Germinal center (tissue), 1 donor: ENCODE data around the gene NUP54.

Experiments used
- DNase-seq: peaks from one replicate; pipeline ENCODE4 v3.0.0; 2012; ENCODE audit warnings: mixed read lengths, low spot score

The NUP54 gene, protein sequence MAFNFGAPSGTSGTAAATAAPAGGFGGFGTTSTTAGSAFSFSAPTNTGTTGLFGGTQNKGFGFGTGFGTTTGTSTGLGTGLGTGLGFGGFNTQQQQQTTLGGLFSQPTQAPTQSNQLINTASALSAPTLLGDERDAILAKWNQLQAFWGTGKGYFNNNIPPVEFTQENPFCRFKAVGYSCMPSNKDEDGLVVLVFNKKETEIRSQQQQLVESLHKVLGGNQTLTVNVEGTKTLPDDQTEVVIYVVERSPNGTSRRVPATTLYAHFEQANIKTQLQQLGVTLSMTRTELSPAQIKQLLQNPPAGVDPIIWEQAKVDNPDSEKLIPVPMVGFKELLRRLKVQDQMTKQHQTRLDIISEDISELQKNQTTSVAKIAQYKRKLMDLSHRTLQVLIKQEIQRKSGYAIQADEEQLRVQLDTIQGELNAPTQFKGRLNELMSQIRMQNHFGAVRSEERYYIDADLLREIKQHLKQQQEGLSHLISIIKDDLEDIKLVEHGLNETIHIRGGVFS

DNA sequence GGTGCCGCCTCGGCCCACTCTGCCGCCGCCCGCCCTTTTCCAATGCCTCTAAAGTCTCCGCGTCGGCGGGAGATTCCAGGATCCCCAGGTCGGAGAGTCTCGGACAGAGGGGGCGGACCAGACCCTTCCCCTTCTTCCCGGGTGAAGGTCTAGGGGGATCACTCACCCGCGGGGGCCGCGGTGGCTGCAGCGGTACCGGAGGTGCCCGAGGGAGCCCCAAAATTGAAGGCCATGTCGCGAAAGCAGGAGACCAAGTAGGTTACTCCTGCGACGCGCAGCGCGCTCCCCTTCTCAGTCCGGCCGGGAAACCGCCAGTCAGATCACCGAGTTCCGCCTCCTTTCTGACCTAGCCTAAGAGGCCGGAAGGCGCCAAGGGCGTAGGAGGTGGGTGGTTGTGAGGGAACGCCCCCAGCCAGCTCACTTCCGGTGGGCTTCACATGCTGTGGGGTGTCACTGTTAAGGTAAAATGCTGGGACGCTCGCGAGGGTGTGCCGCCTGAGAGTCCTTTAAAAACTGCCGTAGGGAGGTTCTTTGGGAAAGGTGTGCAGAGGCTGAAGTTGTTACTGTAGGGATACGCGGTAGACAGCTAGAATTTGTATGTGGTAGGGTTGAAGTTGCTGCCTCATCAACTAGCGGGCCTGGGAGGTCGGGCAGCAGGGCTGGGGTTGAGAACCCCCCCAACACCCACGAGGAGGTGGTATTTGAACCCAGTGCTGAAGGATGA lies at the start of gene NUP54:
NUP54 (minus strand) TSS at position 256 of the 724 bp plus-strand sequence; CDS start at position 233, 23 bp downstream.
- peak; percentile 92 for DNase-seq

DNA sequence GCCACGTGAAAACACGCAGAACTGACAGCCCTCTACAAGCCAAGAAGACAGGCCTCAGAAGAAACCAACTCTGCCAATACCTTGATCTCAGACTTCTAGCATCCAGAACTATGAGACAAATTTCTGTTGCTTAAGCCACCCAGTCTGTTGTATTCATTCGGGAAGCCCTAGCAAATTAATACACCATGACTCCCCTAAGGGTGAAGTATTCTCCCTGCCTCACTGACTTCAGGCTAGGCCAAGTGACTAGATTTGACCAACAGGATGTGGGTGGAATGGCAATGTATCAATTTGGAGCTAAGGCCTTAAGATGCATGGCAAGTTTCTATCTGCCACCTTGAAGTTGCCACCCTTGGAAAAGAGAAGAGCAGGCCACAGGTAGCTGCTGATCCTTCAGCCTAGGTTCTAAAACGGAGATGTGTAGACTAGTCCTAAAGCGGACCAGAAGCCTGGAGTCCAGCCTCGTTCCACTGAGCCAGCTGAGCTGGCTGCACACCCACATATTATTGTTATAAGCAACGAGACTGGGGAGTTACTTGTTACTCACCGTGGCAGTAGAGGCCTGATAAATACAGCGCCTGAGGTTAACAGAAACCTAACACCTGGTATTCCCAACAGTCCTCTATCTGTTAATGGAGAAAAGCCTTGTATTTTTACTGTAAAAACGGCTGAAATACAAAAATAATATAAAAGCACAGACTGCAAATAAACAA lies 49.0 kb upstream of the NUP54 start:
- no peak for DNase-seq

DNA sequence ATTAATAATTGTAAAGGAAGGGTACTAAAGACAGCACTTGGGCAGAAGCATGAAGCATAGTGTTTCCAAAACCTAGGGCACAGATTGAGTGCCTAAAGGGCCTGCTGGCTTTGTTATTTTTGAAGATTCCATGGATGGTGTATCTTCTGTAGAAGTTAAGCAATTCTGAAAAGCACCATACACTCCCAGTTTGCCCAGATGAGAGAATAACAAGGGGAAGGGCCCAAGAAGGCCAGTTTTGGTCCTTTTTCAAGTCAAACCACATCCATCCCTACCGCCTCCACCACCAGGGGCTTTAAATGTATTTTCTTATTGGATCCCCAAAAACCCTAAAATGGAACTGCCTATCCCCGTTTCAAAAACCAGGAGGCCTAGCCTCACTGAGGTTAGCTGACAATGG lies 48.2 kb upstream of the NUP54 start:
- no peak for DNase-seq

DNA sequence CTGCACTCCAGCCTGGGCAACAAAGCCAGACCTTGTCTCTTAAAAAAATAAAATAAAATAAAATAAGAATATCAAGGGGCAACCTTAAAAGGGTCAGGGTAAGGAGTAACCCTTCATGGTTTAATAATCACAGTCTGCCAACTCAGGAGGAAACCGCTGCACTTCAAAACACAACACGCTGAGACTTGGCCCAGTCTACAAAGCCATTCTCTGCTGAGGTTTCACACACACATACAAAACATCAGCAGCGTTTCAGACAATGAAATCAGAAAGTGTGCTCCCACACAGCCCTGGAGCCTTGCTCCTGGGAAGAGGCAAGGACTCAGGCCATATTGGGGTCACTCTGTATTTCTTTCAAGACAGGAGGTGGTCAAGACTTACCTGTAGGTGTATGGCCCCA lies 47.1 kb upstream of the NUP54 start:
- DNase-seq, result no peak

DNA sequence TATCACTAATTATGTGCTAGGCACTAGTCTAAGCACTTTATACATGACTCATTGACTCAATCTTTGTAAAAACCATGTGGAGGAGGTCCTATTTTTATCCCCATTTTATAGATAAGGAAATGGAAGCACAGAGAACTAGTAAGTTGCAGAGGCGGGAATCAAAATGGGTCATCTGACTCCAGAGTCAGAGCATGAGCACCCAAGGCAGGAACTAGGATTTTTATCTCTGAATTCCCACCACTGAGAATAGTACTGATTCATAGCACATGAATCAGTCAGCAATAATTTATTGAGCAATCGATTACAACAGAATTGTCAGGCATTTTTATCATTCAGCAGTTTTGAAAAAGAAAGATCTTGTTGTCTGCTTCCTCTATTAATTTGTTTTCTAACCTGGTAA lies 46.1 kb upstream of the NUP54 start:
- no peak for DNase-seq

DNA sequence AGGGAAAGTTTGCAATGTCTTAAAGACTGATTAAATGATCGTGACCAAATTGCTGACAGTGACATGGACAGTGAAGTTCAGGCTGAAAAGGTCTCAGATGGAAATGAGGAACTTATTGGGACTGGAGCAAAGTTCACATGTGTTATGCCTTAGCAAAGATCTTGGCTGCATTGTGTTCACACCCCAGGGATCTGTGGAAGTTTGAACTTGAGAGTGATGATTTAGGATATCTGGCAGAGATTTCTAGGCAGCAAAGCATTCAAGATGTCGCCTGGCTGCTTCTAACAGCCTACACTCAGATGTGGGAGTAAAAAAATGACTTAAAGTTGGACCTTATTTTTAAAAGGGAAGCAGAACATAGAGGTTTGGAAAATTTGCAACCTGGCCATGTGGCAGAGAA lies 44.0 kb upstream of the NUP54 start:
- no peak for DNase-seq

DNA sequence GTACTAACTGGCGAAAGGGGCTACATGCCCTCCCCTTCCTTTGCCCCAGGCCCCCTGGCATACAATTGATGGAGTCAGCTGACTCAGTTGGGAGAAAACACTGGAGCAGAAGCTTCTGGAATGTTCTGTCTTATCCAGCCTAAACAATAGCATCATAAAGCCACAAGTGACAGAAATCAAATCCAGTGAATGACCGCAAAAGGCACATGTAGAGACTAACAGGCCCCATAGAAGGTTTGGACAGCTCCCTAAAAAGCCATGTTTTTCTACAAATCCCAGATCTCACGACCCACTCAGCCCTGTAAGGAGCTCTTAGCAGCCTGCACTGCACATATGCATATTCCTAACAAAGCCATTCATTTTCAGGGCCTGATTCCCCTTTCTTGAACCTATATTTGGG lies 40.4 kb upstream of the NUP54 start:
- no peak for DNase-seq

DNA sequence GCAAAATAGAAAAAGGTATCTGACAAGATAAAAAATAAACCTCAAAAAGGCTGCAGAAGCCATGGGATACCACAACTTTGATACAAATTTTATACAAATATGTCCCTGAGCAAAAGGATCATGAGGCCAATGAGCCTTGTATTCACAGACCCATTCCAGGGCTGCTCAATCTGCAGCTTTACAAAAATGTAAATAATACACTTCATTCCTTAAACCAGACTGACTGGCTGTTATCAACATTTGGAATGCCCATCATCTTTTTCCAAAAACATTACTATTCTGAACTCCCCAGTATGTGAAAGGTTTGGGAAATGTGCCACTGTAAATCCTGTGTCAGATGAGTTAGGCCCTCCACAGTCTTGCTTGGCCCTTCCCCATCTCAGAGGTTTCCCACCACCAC lies 40.0 kb upstream of the NUP54 start:
- DNase-seq, result no peak

DNA sequence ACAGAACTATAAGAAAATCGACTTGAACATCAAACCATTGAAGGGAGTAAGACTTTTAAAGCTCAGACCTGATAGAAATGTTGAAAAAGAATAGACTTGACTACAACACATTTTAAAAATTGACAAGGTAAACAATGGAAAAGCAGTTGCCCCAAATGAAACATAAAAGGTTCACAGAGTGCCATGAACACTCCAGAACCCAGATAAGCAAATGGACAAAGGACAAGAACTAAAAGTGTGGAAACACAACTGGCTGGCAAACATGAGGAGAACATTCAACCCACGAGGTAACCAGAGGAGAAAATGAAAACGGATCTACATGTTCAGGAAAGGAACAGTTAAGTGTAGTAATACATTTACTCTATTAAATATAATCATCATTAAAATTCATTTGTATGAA lies 39.0 kb upstream of the NUP54 start:
- DNase-seq, result no peak

DNA sequence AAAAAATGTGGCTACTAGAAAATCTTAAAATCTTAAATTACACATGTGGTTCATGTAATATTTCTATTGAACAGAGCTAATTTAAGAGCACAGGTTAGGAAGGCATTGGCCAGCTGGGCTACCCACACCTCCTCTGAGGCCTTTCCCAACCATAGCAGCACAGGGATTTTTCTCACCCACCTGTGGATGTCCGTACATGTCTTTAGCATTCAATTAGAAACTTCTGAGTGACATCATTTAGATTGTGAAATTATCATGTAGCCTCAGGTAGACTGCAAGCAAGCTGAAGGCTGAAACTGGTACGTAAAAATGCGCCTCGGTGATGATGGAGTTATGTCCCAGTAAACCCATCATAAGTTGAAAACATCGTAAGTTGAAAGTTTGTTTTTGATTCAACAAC lies 34.3 kb upstream of the NUP54 start:
- DNase-seq, result no peak

DNA sequence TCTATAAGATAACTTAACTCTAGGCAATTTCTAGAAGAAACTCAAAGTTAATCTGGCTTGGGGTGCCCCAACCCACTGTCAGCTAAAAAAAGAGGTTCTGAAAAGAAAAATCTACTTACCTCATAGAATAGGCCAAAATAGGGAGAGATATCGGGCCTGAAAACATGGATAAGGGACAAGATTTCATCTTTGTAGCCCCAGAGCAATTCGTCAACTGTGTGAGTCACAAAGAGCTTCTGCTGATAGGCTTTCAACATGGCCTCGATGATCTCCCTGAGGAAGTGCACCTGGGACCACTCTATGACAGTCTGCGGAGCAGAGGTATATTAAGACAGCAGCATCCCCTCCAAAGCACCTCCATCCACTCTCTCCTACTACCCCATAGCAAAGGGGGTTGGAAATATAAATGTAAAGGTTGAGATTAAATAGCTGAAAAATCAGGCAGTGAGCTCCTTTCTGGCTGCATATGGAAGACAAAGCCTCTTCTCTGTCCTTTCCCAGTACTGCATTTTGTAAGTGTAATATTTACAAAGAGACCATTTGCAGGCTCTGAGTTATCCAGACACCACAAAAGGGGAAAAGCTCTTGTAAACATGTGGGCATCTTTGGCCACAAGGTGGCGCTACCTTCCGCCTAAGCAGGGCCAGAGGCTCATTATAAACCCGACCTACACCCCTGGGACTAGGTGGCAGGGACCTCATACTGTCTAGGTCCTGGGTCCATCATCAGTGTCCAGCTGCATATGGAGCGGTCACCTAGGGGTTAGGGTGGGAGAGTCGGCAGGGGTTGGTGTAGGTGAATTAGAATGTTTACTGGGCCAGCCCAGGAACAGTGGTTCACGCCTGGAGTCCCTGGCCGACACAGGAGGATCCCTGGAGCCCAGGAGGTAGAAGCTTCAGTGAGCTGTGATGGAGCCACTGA lies 31.5 kb upstream of the NUP54 start:
- peak; percentile 81 for DNase-seq

DNA sequence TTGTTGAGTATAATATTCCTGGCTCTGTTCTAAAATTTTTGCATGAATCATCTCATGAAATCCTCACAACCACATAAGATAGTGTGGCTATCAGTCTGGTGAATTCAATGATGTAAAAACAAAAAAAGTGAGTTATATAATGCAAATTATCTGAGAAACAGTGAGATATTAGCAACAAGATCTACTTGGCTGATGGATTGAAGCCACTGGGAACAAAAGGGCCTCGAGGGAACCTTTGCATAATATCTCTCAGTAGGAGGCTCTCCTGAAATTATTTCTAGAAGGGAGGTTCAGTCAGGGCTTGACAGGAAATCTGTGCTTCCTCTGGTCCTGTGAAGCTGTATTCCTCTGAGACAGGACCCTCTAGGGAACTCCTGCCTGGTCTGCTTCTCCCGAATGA lies 30.1 kb upstream of the NUP54 start:
- DNase-seq, result no peak

DNA sequence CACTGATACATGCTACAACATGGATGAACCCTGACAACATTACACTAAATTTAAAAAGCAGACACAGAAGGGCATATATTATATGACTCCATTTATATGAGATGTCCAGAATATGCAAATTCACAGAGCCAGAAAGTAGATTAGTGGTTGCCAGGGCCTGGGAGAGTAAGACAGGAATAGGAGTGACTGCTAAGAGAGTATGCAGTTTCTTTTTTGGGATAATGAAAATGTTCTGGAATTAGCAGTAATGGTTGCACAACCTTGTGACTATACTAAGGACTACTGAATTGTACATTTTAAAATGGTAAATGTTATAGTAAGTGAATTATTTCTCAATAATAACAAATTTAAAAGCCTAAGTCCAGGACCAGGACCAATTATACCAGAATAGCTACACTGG lies 29.5 kb upstream of the NUP54 start:
- DNase-seq, result no peak

DNA sequence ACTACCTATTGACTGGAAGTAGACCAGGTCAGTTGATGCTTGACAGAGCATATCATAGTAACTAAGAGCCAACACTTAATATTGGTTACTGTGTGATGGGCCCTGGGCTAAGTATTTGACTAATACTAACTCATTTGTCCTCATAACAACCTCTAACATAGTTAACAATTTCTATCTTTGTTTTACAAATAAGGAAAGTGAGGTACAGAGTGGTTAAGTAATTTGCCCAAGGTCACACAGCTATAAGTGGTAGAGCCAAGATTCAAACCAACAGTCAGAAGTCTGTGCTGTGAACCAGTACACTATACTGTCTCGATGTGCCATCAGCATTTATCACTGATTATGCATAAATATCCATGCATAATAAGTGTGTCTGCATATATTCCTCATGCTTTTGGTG lies 27.1 kb upstream of the NUP54 start:
- DNase-seq, result no peak

DNA sequence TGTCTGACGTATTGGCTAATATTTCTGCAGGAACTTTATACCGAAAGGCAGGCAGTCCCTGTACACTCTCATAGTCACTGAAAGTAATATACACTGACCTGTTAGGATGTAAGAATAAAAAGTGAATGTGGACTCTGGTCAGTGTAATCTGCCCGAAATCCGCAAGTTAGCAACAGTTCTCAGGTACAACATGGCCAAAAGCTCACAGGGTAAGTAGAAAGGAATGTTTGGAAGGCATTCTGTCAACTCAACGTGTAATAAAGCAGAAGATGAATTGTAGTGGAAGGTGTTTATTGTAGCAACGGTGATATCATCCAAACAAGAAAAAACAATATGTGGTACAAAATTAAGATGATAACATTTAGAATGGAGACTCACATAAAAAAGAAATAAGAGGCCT lies 26.0 kb upstream of the NUP54 start:
- no peak for DNase-seq

DNA sequence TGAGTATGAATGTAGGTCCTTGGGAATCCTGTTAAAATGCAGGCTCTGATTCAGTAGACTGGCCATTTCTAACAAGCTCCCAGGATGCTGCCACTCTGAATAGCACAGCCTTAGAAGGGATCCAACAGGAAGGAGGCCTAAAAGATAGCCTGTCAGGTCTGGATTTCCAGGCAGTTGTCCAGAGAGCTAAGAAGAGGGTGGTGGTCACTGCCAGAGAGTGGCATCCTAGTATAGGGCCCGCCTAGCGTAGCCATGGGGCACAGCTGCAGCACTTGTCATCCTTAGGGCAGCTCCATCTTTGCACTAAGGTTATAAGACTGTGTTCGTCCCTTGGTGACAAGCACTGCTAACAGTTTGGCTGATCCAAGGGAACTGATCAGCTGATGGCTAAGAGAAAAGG lies 20.5 kb upstream of the NUP54 start:
- DNase-seq, result no peak

DNA sequence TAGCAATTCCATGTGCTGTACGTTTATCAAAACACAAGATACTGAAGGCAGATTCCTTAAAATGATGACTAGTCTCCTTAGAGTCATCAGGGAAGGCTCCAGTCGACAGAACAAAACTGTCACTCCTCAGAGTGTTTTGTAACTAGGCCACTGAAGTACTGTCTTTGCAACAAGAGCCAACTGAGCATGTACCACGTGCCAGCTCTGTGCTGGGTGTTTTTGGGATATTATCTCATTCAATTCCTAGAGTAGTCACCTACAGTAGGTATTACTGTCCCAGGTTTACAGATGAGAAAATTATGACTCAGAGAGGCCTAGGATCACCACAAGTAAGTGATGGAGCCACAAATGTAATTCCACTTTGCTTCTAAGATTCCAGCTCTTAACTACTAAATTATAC lies 18.3 kb upstream of the NUP54 start:
- DNase-seq, result no peak

DNA sequence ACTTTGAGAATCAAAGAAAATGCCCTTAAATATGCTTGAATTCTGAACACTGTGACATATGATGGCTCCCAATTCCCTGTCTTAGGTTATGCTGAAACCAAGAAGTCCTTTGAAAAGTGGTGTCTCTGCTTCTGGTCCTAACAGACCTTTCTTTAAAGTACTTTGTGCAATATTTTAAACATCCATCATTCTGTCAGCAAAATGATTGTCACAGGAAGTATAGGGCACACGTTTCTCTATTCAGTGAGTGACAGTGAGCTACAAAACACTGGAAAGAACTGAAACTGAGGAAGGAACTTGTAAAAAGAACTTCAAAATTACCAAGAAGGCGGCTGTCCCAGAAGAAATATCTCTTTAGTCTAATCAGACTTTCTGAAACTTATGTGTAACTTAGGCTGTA lies 12.2 kb upstream of the NUP54 start:
- no peak for DNase-seq

DNA sequence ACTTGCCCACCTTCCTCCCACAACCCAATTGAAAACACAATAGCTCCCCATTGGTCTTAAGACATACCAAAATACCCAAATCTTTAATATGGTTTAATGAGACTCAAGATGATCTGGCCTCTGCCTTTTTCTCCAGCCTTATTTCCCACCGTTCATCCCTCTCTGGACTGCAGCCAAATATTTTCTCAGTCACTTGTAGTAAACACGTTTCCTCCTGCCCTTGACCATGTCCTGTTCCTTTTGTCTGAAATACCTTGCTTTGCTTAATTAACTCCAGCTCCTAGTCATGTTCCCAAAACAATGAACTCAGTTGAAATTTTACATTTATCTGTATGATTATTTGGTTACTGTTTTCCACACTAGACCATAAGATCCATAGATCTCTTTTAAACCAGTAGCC lies 8.4 kb upstream of the NUP54 start:
- no peak for DNase-seq

DNA sequence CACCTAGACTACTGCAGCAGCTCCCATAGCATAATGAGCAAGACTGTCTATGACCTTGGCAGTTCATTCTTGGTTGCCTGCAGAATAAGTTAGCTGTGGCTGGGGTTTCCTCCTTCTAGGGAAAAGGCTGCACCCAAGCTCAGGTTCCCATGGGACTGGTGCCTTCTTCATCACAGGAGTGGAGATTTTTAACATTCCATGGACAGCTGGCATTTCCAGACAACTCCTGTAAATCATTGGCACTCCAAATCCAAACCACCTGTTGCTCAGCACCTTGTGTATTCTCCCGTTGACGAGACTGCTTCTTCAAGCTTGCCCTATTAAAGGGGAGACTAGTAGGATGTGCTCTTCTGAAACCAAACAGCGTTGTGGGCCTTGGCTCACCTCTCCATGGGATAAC lies 7.8 kb upstream of the NUP54 start:
- DNase-seq, result no peak

DNA sequence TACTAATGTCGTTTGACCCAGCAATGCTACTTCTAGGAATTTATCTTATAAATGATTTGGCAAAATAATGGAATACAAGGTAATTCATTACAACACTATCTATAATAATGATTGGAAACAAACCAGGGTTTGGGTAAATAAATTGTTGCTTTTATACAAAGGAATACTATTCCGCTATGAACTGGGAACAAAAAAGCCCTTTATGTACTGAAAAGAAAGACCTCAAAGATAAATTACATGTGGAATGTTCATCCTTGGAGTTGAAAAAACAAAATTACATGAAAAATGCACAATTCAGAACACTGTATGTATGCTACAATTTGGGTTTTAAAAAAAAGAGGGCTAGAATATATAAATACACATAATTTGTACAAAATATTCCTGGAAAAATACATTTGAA lies 5.2 kb upstream of the NUP54 start:
- DNase-seq, result no peak
